Activated CD8-positive, alpha-beta memory T cell treated with anti-CD3 and anti-CD28 coated beads for 1 hour (primary cell): ENCODE data around the gene AAMP.
A peak's percentile ranks its signal among the peaks of the same experiment; 100 is the strongest.
"Not testable (repeated sequence)": the region's sequence is repeated elsewhere in the genome, so short reads cannot be mapped to it uniquely, and the experiment has no call there.

Source experiments
- DNase-seq, 2 donors: peaks; one replicate each; pipeline ENCODE4 v3.0.0-alpha.2; 2020; ENCODE audit warnings: low read depth in 1 of 2; ENCODE audit errors: extremely low read depth in 1 of 2

The AAMP gene

GRCh38 chr2:218276986-218277755 lies 7.2 kb upstream of the AAMP start:
- no peak for DNase-seq

DNA sequence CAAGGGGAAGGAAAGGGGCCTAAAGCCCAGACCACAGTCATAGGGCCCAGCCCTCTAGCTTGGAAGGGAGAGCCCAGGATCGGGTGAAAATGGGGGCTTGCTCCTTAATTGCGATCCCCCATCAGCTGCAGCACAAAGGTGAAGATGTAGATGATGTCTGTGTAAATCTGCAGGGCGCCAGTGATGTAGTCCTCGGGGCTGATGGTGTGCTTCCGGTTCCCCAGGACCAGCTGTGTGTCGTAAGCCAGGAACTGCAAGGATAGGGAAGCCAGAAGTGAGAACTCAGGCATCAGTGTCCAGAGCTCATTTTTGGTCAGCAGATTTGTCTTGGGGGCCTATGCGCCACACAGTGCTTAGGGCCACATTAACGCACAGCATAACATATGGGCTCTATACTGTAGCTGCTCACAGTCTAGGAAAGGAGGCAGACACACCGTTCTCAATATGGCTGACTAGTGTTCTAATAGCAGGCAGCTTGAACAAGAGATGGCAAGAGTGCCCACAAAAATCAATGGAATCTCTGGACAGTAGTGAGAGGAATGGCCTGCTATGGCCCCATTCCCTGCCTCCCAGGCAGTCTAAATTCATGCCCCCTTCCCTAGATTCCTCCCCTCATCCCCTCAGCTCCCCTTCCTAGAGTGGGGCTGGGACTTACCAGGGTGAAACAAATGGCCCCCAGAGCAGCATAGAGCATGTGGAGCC lies 5.6 kb upstream of the AAMP start:
- no peak for DNase-seq

DNA sequence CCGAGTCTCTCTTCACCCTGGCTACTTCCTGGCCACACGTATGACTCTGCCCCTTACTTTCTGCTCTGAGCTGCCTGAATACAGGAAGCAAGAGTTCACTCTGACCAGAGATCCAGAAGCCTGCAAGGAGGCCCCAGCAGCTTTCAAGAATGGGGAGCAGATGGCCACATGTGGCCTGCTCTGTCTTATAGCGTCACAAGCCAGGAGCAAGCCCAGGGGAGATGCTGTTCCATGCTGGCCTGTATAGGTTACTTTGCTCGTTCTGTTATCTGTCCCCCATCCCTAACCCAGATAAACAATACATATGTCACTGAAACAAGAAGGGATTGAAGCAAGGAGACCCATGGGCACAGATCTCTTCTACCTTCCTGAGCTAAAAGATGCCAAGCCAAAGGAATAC lies 4.6 kb upstream of the AAMP start:
- no peak for DNase-seq

- DNase-seq, result no peak
These were observed 3.9 kb upstream of the AAMP start for GRCh38 chr2:218273908-218274249.

- DNase-seq, result not testable (repeated sequence)
These were observed 3.4 kb upstream of the AAMP start for GRCh38 chr2:218273214-218273907.

DNA sequence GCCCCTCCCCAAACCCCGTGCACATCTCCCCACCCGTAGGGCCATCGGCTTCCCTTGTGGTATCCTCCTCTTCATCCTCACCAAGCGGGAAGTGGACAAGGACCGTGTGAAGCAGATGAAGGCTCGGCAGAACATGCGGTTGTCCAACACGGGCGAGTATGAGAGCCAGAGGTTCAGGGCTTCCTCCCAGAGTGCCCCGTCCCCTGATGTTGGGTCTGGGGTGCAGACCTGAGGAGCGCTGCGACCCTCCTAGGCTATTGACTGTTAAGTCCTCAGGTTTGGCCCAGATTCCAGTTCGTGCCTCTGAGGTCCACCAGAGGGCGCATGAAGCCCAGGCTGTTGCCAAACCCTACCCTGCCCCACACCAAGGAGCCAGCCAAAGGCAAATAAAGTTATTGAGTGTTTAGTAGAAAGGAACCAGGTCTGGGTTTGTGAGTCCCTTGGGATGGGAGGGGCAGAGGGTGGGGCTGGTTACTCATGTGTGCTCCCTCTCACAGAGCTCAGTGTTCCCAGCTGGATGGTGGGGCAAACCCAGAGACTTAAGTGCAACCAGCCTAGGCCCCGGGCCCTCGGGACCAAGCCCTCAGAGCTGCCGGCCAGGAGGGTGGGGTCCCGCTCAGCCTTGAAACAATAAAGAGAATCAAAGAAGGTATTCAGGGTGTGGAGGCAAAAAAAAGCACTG lies 2.7 kb upstream of the AAMP start:
- DNase-seq, result peak; percentile 59 to 66

DNA sequence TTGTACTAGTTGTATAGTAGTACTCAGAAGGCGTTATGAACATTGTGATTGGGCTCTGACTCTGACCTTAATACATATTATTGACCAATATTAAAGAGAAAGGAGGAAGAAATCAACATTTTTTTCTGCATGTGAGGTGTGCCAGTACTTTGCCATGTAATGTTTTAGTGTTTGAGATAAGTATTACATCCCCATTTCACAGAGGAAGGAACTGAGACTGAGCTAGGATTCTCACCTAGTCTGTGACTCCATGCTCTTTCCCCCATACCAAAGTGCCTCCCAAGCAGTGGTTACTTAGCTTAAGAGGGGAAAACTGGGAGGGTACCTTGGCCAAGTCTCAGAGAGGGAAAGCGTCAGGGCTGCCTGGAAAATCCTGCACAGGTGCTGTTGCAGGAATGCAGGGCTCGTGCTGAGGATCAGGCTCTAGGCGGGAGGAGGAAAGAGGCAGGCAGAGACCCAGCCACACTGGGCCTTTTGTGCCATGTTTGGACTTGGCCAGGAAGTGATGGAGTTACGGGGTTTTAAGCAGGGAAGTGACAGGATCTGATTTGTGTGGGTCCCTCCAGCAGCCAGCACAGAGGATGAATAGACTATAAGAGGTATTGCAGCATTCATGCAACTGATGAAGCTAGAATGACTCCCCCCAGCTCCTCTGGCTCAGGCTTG lies 2.1 kb upstream of the AAMP start:
- no peak for DNase-seq

GRCh38 chr2:218271487-218271797 lies 1.5 kb upstream of the AAMP start:
- DNase-seq, result no peak

DNA sequence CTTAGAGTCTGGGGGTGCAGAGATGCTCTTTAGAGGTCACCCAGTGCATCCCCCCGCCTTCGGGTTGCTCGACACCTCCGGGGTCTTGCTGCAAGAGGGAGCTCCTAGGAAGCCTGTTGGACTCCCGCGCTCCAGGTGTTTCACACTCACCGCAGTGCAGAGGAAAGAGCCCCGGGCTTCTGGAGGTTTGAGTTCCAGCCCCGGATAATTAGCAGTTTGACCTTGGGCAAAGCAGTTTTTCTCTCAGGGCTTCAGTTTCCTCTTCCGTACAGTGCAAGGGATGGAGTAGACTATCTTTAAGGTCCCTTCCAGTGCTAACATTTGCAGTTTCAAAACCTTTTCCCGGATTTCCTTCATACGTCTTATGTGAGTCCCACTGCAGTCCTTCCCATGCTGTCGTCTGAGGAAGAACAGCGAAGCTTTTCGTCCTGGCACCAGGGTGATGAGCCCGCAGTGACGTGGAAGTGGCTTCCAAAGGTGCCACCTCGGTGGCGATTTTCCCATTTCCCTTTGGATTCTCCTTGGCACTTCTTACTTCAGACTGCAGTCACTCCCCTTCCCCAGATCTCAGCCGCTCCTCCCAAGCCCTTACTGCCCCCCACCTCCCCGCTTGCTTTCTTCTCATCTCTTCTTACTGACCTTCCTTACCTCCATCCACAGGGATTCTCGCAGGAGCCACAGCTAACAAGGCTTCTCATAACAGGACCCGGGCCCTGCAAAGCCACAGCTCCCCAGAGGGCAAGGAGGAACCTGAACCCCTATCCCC lies 967 bp upstream of the AAMP start:
- no peak for DNase-seq

DNA sequence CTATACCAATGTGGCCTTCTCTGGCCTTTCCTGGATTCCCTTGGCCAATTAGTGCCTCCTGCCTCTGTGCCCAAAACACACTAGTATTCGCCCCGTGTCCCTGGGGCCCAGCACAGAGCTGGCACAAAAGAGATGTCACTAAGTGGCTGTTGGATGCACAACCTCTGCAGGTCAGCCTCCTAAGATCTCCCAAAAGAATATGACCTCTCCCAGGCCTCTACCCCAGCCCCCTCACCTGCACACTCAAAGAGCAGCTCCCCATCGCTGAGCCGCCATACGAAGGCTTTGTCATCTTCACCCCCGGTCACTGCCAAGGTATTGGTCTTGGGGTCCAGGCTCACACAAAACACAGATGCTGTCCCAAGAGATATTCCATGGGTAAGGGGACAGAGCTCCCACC lies 2.7 kb downstream of the AAMP start:
- no peak for DNase-seq

DNA sequence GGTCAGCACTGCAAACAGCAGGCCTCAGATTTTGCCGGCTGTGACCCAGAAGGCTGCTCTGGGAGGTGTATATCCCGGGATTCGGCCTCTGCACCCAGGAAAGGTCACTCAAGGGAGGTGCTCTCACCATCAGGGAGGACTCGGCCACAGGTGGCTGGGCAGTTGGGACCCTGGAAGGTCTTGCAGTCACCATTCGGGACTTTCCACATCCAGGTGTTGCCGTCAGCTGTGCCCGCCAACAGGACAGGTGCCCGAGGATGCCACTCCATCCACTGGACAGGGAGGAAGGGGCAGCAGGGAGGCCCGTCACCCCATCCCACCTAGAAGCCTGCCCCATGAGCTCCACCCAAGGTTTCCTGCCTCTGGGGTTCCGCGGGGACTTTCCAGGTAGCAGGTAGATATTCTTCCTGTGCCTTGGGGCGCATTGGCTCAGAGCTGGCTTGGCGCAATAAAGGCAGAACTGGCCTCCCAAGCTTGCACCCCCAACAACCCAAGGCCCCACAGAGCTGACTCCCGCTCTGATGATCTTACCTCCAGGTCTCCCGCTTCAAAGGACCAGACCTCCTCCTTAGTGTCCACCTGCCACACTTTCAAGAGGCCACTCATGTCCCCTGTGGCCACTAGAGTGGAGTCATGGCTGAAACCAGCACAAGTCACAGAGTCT lies 3.5 kb downstream of the AAMP start:
- no peak for DNase-seq

DNA sequence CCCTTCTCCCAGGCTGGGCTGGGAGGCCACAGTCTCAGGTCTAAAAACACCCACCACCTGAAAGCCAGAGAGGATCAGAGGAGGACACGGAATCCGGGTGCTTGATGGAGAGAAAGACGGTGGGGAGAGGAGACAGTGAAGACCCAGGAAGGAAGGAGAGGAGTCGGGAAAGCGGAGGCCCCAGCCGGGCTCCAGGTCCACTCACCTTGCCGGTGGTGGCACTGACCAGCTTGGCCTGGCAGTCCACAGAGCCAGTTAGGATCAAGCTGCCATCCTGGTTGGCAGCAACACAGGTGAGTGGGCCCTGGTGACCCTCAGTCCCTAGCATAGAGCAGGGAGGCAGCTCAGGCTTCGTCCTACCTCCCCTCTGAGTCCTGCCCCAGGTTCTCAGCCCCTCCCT lies 4.3 kb downstream of the AAMP start:
- no peak for DNase-seq

DNA sequence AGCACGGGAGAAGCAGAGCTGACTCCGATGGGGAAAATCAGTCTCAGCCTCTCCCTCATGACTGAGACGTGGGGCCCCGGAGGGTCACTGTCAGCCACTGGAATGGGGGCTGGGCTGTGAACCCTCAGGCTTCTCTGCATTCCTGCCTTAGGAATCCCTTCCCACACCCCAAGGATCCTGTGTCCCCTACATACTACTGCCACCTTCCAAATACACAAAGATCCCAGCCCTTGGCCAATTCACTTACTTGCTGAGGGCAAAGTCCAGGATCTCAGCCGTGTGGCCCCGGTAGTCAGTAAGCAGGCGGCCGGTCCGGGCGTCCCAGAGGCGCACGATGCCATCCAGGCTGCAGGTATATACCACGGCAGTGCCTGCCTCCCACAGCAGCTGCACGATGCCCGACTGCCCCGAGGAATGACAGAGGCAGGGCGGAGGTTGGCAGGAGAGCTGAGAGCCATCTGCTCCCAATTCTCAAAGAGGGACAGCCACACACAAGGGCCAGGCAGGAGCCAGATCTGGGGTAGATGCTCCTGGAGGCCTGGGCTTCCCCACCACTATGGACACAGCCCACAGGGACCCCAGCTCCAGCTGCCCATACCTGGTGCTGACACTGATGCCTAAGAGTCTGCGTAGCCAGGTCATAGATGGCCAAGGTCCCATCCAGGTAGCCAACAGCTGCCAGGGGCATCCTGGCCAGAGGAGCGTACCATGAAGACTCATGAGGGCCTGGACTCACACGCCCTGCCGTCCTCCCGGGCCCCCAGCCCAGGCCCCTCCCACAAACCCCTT lies 5.0 kb downstream of the AAMP start:
- no peak for DNase-seq

- DNase-seq, result no peak
These were observed 5.9 kb downstream of the AAMP start for GRCh38 chr2:218263817-218264641.

DNA sequence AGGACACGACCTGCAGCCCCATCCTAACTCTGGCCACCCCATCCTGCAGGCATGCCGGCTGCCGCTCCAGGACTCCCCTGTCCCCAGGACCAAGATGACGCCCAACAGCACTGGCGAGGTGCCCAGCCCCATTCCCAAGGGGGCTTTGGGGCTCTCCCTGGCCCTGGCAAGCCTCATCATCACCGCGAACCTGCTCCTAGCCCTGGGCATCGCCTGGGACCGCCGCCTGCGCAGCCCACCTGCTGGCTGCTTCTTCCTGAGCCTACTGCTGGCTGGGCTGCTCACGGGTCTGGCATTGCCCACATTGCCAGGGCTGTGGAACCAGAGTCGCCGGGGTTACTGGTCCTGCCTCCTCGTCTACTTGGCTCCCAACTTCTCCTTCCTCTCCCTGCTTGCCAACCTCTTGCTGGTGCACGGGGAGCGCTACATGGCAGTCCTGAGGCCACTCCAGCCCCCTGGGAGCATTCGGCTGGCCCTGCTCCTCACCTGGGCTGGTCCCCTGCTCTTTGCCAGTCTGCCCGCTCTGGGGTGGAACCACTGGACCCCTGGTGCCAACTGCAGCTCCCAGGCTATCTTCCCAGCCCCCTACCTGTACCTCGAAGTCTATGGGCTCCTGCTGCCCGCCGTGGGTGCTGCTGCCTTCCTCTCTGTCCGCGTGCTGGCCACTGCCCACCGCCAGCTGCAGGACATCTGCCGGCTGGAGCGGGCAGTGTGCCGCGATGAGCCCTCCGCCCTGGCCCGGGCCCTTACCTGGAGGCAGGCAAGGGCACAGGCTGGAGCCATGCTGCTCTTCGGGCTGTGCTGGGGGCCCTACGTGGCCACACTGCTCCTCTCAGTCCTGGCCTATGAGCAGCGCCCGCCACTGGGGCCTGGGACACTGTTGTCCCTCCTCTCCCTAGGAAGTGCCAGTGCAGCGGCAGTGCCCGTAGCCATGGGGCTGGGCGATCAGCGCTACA lies 7.0 kb downstream of the AAMP start:
- DNase-seq, result no peak

DNA sequence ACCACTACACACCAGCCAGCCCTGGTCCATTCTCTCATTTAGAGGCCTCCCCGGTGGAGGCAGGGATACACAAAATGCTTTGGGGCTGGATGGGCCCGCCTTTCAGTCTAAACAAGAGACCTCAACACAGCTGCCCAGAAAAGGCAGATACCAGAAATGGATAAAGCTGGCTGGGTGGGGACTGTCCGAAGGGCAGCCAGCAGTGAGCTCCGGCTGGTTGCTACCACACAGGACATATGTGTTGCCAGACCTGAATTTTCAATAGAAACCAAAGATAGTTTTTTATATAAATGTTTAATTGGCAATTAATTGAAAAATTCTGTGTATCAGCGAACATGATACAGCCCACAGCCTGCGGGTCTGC lies 7.7 kb downstream of the AAMP start:
- no peak for DNase-seq
